HG02981 (cell line): ENCODE data around the gene CELSR1.
"Not testable (repeated sequence)": the region's sequence is repeated elsewhere in the genome, so short reads cannot be mapped to it uniquely, and the experiment has no call there.

Experiments used
- ATAC-seq: cut with Tn5 transposase; IDR thresholded peaks from one replicate; pipeline ENCODE4 v1.9.1; 2021; ENCODE audit warnings: mild to moderate bottlenecking, moderate library complexity; ENCODE audit not compliant: unreplicated experiment

The CELSR1 gene

DNA sequence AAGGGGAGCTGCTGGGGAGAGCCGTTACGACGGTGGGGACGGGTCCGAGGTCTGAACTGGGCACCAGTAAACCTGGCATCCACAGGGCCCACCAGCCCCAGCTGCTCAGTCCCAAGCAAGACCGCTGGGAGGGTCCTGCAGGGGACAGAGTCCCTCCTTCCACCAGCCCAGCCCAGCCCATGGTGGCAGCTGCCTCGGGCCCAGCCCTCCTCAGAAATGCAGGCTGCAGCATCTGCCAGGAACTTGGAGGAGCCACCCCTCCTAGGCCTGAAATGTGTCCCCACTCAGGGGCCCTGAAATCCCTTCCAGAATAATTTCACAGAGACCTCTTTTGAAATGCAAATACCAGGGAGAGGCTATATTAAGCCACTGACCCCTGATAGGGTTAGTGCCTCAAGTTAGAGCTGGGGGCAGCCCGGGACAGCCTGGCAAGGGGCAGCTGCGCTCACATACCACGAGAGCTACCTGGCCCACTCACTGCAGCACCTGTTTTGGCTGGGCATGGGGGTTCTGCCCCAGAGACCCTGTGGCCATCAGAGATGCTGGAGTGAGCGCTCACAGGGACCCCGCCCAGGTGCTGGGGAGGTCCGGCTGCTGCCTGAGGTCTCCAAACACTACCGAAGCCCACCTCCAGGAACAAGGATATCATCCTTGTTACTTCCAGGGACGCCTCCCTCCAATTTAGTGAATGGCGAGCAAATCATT is 53.1 kb downstream of the CELSR1 start:
- no peak for ATAC-seq

DNA sequence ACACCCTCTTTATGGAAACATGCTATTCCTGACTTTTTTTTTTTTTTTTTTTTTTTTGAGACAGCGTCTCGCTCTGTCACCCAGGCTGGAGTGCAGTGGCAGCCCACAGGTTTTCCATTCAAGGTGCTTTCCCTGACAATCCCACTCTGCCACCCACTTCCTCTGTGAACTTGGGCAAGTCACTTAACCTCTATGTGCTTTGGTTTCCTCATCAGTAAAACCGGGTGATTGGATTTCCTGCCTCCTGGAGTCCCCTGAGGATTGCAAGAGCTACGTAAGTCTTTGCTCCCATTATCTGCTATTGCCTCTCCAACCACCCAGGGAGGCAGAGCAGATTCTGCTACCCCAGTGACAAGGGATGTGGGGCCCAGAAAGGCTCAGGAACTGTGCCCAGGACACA is 54.1 kb downstream of the CELSR1 start:
- ATAC-seq: no peak

DNA sequence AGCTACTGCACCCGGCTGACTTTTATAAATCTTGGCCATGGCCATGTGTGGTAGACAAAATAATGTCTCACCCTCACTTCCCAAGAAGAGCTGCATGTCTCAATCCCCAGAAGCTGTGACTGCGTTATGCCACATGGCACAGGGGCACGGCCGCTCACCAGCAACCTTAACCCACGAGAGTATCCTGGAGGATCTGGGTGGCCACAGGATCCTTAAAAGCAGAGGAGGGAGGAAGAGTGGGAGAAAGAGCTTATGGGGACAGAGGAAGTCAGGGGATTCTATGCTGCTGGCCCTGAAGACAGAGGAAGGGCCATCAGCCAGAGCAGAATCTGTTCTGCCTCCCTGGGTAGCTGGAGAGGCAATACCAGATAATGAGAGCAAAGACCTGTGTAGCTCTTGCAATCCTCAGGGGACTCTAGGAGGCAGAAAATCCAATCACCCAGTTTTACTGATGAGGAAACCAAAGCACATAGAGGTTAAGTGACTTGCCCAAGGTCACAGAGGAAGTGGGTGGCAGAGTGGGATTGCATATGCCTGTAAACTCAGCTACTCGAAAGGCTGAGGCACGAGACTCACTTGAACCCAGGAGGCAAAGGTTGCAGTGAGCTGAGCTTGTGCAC is 55.3 kb downstream of the CELSR1 start:
- no peak for ATAC-seq

DNA sequence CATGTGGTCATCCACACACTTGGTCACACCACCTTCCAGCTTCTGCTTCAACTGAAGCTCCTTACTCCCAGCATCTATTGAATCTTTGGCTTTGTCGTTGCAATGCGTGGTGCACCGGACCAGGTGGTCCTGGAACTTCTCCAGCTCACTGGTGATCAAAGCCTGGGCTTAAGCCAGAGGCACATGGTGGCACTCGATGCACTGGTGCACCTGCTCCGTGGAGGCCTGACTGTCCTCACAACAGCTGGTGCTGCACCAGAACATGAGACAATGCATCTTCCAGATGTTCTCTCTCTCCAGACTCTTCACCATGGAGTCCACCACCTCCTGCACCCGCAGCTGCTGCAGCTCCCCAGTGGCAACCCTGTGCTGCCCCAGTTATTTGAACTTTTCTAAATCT is 56.0 kb downstream of the CELSR1 start:
- ATAC-seq: no peak

DNA sequence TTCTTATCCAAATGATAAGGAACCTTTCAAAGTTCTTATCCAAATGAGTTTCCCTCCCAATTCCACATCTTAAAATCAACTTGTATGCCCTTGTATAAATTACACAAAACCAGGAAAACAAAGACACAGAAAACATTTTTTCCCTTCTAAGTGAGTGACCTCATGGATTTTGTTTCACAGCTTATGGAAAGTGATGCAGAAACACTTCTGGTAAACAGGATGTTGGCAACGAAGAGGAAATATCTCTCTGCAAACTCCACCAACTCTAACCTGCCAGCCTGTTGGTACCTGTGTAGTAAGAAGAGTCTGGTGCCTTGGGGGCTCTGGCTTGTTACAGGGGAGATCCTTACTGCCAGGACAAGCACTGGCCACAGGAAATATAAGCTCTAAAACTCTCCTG is 57.0 kb downstream of the CELSR1 start:
- no peak for ATAC-seq

DNA sequence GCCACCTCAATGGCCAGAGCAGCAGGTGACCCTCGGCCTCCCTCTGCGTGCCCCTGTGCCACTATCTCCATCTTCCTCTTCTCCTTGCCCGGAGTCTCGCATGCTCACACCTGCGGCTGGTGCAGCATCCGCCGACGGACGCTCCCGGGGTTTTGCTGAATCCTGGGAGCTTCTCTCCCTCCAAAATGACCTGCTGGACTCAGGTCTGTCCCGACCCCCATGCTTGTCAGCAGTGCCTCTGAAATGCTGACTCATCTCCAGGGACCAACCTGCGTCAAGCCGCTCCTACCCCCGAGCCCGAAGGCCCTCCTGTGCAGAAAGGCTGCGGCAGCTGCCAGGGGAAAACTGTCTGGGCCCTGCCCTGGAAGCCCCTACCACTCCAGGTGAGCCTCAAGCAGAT is 58.4 kb downstream of the CELSR1 start:
- ATAC-seq: no peak

DNA sequence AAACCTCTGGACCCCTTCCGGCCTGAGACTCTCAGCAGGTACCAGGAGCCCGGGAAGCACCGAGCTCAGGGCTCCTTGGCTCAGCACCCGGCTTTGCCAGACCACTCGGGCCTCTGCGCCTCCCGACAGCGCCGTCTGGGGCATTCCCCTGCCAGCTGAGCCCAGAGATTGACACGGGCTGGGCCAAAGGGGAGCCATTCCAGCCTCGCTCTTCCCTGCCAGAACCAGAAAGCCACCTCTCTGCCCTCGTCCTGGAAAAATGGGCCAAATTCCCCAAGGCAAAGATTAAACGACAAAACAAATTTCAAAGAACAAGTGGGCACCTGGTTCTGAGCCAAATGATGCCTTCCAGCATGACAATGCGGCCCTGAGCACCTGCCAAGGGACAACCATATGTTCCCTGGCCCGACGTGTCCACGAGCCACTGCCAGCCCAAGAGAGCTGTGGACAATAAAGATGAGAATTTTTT is 59.3 kb downstream of the CELSR1 start:
- ATAC-seq: no peak

DNA sequence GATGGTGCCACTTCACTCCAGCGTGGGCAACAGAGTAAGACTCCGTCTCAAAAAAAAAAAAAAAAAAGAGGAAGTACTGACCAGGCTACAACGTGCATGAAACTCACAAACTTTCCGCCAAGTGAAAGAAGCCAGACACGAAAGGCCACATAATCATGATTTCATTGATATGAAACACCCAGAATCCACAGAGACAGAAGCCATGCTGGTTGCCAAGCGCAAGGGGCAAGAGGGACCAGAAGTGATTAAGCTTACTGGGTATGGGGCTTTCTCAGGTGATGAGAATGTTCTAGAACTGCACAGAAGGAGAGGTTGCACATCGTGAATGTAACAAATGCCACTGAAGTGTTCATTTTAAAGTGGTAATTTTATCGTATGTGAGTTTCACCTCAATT is 60.9 kb downstream of the CELSR1 start:
- ATAC-seq: no peak

DNA sequence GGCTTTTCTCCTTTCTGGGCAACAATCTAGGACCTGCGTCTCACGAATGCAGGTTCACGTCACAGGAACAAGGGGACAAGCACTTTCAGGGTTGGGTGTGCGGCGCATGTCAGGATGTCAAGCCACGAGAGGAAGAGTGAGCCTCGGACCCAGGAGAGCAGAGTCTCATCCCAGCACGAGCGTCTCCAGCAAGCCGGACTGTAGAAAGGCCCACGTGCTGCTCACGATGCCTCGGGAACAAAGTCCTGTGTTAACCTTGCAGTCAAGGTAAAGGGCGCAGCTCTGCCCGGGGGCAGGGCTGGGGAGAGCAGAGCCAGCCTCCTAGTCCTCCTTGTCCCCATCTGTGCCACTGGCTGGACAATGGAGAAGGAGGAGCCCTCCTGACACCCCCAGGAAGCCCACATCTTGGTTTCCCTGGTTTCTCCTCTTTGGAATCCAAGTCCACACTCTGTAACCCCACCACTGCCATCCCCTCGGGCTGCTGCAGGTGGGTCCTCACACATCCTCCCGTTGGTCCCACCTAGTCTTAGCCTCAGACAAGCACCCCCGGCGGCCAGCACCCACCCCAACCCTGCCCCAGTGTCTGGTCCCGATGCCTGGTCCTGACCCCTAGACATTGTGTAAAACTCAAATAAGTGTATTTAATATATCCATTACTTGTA is 63.4 kb downstream of the CELSR1 start:
- no peak for ATAC-seq

DNA sequence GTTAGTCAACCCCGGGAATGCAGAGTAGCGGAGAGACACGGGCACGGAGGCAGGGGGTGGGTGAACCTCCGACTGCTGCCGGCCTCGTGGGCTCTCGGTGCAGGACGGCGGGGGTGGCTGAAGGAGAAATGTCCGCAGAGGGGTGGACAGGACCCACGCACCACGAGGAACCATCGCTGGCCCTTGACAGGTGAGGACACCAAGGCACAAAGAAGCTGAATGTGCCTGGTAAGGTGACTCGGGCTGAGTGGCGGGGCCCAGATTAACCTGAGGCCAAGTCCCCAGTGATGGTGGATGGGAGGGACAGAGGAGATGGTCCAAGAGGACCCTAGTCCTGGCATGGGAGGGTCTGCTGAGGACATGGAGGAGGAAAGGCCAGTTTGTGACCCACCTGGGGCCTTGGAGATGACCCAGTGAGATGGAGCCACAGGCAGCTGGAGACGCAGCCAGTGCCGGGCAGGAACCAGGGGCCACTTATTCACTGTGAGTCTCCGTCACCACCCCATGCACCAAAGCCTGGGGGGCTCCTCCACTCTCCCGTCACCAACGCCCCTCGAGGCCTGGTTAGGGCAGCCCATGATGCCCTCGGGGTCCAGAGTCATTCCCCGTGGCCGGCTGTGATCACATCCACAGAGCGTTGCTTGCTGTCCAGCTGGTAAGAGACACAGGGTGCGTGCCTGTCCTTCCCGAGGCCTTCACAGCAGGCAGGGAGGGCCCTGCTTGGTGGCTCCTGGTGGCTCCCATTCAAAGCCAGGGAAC is 64.2 kb downstream of the CELSR1 start:
- no peak for ATAC-seq

DNA sequence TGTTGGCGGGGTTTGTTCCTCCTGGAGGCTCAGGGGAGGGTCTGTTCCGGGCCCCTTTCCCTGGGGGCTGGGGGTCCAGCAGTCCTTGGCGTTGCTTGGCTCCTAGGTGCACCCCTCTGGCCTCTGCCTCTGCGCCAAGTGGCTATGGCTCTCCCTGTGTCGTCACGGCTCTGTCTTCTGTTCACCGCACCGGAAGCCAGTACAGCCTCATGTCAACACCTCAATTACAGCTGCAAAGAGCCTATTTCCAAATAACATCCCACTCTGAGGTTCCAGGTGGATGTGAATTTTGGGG is 64.8 kb downstream of the CELSR1 start:
- no peak for ATAC-seq

DNA sequence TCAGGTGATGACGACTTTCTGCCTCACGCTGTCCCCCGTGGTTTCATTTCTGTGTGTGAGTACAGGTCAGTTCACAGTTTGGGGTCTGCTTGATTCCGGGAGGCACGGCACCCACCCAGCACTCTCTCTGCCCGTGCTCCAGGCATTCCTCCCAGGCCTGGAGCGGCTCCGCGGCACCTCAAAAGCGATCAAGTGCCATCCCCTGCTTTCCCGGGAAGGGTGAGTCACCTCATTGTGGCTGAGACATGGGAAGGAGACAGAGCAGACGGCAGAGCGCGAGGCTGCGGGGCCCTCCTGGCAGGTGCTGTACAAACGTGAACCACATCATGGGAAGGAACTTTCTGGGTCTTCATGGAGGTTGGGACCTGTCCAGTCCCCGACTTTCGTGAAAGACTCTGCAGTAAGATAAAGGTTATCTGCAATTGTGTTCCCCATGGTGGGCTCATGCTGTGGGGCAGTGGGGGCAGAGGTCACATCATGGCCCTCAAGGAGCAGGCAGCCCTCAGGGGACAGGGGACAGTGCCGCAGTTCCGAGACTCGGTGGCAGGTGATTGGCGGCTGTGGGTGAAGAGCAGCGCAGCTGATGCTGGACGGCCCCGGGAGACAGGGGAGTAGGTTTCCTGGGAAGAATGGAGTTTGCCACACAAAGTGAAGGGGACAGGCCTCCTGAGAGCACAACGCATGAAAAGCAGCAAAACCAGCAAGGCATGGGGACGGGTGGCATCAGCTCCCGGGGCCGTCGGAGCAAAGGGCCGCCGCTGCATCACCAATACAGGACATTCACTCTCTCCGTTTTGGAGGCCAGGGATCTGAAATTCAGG is 65.3 kb downstream of the CELSR1 start:
- no peak for ATAC-seq

DNA sequence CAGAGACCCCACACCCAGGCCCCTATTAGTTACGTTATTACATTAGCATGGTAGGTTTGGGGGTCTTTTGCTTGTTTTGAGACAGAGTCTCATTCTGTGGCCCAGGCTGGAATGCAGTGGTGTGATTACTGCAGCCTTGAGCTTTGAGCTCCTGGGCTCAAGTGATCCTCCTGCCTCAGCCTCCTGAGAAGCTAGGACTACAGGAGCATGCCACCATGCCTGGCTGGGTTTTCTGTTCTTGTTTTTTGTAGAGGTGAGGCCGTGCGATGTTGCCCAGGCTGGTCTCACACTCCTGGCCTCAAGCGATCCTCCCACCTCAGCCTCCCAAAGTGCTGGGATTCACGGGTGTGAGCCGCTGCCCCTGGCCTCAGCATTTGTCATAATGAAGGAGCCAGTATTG is 66.1 kb downstream of the CELSR1 start:
- not testable (repeated sequence) for ATAC-seq

DNA sequence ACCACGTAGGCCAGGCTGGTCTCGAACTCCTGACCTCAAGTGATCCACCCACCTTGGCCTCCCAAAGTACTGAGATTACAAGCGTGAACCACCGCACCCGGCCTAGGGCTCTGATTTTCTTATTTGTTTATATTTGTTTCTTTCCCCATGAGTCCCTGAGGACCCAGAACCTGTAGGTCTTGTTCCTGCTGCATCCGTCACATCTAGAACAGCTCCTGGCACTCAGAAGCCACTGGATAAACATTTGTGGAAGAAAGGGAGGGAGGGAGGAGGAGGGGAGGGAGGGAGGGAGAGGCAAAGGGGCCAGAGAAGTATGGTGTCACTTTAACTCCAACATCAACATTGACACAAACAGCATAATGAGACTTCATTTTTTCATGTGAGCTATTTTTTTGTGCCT is 67.7 kb downstream of the CELSR1 start:
- no peak for ATAC-seq

DNA sequence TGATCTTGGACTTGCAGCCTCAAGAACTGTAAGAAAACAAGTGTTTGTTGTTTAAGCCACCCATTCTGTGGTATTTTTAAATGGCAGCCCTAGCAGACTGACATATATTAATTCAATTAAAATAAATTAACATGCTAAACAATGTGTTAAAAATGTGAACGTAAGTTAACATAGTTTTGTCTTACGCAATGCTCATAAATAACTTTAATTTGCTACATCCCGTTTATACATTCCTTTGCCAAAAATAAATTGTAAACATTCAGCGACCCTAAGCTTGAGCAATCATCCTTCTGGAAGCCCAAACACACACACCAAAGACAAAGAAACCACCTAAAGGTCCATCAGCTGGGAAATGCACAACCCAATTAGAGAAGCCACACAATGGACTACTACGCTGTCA is 70.4 kb downstream of the CELSR1 start:
- ATAC-seq: no peak

DNA sequence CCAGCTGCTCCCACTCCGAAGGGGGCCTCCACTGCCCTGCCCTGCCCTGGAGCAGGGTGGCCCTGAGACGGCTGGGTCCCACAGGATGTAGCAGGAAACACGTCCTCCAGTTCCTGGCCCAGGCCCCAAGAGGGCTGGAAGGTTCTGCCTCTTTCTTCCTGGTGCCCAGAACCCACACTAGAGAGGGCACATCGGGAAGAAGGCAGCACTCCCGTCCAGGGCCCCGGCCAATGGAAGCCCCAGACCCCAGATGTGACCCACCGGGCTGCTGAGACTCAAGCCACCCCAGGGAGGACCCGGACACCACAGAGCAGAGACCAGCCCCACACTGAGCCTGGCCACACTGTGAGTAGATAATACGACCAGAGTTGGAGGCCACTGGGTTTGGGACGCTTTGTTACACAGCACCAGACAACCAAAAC is 71.2 kb downstream of the CELSR1 start:
- ATAC-seq: no peak

DNA sequence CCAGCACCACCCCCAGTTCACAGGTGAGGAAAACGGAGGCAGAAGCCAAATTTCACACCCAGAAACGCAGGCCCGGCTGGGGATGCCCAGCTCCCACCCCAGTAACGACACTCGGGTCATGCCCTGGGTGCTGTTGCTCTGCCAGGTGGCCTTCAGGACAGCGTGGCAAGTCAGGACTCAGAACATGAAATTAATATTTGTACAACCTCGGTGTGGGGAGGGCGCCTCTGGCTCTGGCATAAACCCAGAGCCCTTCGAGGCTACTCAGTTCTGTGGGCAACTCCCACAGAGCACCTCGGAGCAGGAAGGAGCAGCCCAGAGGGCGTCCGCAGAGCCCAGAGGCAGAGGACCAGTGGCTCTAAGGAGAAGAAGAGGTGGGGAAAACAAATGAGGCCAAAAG is 71.6 kb downstream of the CELSR1 start:
- no peak for ATAC-seq

DNA sequence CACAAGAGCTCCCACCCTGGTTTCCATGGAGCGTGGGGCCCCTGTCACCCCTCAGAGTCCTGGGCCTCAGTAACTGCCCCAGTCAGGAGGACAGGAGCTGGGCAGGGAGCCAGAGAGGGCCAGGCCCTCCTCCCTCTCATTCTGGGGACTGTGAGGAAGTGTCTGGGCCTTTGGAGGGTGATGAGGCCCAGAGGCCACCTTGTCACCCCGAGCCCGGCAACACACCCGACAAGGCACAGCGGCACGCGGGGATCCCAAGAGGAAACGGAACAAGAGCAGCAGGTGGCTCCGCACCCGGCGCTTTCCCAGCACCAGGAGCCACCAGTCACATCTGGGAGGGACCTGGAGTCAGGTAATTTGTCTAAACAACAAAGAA is 72.1 kb downstream of the CELSR1 start:
- ATAC-seq: no peak

DNA sequence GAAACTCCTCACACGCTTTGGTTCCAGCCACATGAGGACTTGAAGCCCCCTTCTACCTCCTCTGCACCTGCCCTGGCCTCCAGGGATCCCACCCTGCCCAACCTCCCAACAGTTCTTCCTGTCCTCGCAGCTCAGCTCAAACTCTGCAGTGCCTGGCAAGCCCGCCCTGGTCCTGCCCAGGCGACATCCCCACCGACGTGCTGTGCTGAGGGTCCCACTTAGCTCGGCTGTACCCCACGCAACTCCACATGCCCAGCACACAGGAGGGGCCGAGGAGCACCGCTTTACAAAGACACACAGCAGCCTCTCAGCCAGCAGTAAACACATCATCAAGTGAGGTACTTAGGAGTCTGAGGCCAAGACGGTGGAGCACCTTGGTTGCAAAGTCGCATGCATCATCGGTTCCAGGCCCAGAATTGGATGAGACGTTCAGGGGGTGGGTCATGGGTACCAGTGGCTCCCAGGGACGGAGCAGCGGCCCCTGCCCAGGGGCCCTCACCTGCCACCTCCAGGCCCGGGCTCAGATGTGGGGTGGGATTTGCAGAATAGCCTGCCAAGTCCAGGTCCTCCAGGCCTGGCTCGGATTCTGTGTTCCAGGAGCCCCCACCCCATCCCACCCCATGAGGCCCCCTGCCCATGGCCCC is 72.6 kb downstream of the CELSR1 start:
- no peak for ATAC-seq

DNA sequence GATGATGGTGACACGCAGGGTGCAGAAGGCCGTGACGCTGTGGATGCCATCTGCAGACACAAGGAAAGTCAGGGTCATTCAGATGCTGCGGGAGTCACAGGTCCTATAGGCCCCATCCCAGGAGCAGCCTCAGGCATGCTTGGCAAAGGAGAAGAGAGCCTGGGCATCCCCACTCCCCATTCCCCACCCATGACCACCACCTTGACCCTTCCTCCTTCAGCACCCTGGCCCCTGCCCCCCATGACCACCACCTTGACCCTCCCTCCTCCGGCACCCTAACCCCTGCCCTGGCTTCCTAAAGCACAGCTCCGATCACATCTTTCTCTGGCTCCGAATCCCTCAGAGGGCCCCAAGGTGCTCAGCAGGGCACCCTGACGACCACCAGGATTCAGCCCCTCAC is 73.1 kb downstream of the CELSR1 start:
- no peak for ATAC-seq
